Measurements from ENCODE around the gene FMN2. TPM values are rescaled to one million over a fixed set of nuclear protein-coding genes. Genes with fewer than 3 reads are reported as not detected.

FMN2 gene
- total RNA-seq, 3 donors from 2014 or later (not counting 1 experiment from before 2014, with no cell fraction given), result not detected

DNA sequence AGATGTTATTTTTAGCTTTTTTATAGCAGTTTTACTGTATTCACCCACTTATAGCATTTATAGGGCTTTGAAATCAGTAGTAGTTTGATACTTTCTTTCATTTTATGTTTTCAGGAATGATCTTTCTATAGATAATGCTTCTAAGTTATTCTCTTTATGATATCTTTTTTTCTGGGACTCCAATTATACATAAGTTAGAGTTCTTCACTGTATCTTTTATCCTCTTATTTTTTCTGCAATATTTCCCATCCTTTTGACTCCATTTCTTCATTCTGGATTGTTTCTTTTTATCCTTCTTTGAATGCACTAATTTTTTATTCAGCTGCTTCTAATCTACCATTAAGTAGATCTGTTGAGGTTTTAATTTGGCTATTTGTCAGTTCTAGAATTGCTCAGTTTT is 73.1 kb downstream of the FMN2 start:
- peaks cover 0 to 3% of the 10 kb centered on the region in 2 donors for H3K9me3 Mint-ChIP-seq
- no peaks in the 10 kb centered on the region for H3K36me3 Mint-ChIP-seq
- TF ChIP-seq, protein P1, sequence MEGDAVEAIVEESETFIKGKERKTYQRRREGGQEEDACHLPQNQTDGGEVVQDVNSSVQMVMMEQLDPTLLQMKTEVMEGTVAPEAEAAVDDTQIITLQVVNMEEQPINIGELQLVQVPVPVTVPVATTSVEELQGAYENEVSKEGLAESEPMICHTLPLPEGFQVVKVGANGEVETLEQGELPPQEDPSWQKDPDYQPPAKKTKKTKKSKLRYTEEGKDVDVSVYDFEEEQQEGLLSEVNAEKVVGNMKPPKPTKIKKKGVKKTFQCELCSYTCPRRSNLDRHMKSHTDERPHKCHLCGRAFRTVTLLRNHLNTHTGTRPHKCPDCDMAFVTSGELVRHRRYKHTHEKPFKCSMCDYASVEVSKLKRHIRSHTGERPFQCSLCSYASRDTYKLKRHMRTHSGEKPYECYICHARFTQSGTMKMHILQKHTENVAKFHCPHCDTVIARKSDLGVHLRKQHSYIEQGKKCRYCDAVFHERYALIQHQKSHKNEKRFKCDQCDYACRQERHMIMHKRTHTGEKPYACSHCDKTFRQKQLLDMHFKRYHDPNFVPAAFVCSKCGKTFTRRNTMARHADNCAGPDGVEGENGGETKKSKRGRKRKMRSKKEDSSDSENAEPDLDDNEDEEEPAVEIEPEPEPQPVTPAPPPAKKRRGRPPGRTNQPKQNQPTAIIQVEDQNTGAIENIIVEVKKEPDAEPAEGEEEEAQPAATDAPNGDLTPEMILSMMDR (IDR thresholded peaks at IDR 0.05), result no peak
- H3K27ac Mint-ChIP-seq, result no peak overlapping the region
- H3K27me3 Mint-ChIP-seq (ENCODE audit: low read depth in 2 of 2), result no peaks in the 10 kb centered on the region
- peaks cover 2% of the 10 kb centered on the region for H3K9me3 ChIP-seq (ENCODE audit: control insufficient read depth, insufficient read depth, low read length)
- no peak overlapping the region for H3K4me3 Mint-ChIP-seq
- H3K4me1 Mint-ChIP-seq, result no peaks in the 10 kb centered on the region
- DNase-seq (no peak), ATAC-seq (no peak)
- H3K4me1 ChIP-seq (ENCODE audit: control insufficient read depth, insufficient read depth, low read length), result no peaks in the 10 kb centered on the region
- intact Hi-C loops (cut with micrococcal nuclease), result no loop called here
- H3K4me3 ChIP-seq (ENCODE audit: low read length), result no peak overlapping the region
- H3K36me3 ChIP-seq (ENCODE audit: control insufficient read depth, insufficient read depth, low read length), result no peaks in the 10 kb centered on the region
- no peak overlapping the region for H3K27ac ChIP-seq (ENCODE audit: low read length)
- no peaks in the 10 kb centered on the region for H3K27me3 ChIP-seq (ENCODE audit: control insufficient read depth, insufficient read depth, low read length)

GRCh38 chr1:240169188-240169587 is 77.5 kb downstream of the FMN2 start:
- Mint-ChIP-seq H3K4me1 (no peaks in the 10 kb centered on the region), H3K27ac (no peak overlapping the region), H3K27me3 (ENCODE audit: low read depth in 2 of 2) (no peaks in the 10 kb centered on the region), H3K9me3 (peaks cover 0 to 3% of the 10 kb centered on the region in 2 donors), H3K36me3 (no peaks in the 10 kb centered on the region), H3K4me3 (no peak overlapping the region)
- TF ChIP-seq, protein P1 (IDR thresholded peaks at IDR 0.05), result no peak
- DNase-seq, result no peak
- H3K4me1 ChIP-seq (ENCODE audit: control insufficient read depth, insufficient read depth, low read length), result no peaks in the 10 kb centered on the region
- 77% methylated on average over 7 of the region's 7 CpGs for WGBS (ENCODE audit: insufficient coverage)
- no peaks in the 10 kb centered on the region for H3K9me3 ChIP-seq (ENCODE audit: control insufficient read depth, insufficient read depth, low read length)
- H3K36me3 ChIP-seq (ENCODE audit: control insufficient read depth, insufficient read depth, low read length), result no peaks in the 10 kb centered on the region
- H3K4me3 ChIP-seq (ENCODE audit: low read length), result no peak overlapping the region
- no peaks in the 10 kb centered on the region for H3K27me3 ChIP-seq (ENCODE audit: control insufficient read depth, insufficient read depth, low read length)
- ATAC-seq, result no peak
- no peak overlapping the region for H3K27ac ChIP-seq (ENCODE audit: low read length)
- intact Hi-C loops (cut with micrococcal nuclease), result no loop called here

GRCh38 chr1:240170266-240170665 is 78.6 kb downstream of the FMN2 start:
- no peak overlapping the region for H3K27ac ChIP-seq (ENCODE audit: low read length)
- no peaks in the 10 kb centered on the region for H3K27me3 ChIP-seq (ENCODE audit: control insufficient read depth, insufficient read depth, low read length)
- H3K4me3 ChIP-seq (ENCODE audit: low read length), result no peak overlapping the region
- no peaks in the 10 kb centered on the region for H3K36me3 ChIP-seq (ENCODE audit: control insufficient read depth, insufficient read depth, low read length)
- WGBS (ENCODE audit: insufficient coverage), result 70% methylated on average over 1 of the region's 2 CpGs
- TF ChIP-seq, protein P1 (IDR thresholded peaks at IDR 0.05), result no peak
- H3K4me1 Mint-ChIP-seq, result no peaks in the 10 kb centered on the region
- no peaks in the 10 kb centered on the region for H3K27me3 Mint-ChIP-seq (ENCODE audit: low read depth in 2 of 2)
- no peak overlapping the region for H3K4me3 Mint-ChIP-seq
- H3K27ac Mint-ChIP-seq, result no peak overlapping the region
- ATAC-seq (no peak), DNase-seq (no peak)
- H3K9me3 ChIP-seq (ENCODE audit: control insufficient read depth, insufficient read depth, low read length), result no peaks in the 10 kb centered on the region
- no peaks in the 10 kb centered on the region for H3K4me1 ChIP-seq (ENCODE audit: control insufficient read depth, insufficient read depth, low read length)
- peaks cover 0 to 3% of the 10 kb centered on the region in 2 donors for H3K9me3 Mint-ChIP-seq
- intact Hi-C loops (cut with micrococcal nuclease), result no loop called here
- no peaks in the 10 kb centered on the region for H3K36me3 Mint-ChIP-seq

DNA sequence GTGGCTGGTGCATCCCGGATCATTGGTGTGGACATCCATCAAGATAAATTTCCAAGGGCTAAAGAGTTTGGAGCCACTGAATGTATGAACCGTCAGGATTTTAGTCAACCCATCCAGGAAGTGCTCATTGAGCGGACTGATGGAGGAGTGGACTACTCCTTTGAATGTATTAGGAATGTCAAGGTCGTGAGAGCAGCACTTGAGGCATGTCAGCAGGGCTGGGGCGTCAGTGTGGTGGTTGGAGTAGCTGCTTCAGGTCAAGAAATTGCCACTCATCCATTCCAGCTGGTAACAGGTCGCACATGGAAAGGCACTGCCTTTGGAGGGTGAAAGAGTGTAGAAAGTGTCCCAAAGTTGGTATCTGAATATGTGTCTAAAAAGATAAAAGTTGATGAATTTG is 79.1 kb downstream of the FMN2 start:
- Histone ChIP-seq H3K9me3 (ENCODE audit: control insufficient read depth, insufficient read depth, low read length) (no peaks in the 10 kb centered on the region), H3K4me1 (ENCODE audit: control insufficient read depth, insufficient read depth, low read length) (no peaks in the 10 kb centered on the region), H3K27me3 (ENCODE audit: control insufficient read depth, insufficient read depth, low read length) (no peaks in the 10 kb centered on the region), H3K4me3 (ENCODE audit: low read length) (no peak overlapping the region), H3K27ac (ENCODE audit: low read length) (no peak overlapping the region), H3K36me3 (ENCODE audit: control insufficient read depth, insufficient read depth, low read length) (no peaks in the 10 kb centered on the region)
- Mint-ChIP-seq H3K4me1 (no peaks in the 10 kb centered on the region), H3K36me3 (no peaks in the 10 kb centered on the region), H3K4me3 (no peak overlapping the region), H3K27me3 (ENCODE audit: low read depth in 2 of 2) (no peaks in the 10 kb centered on the region), H3K9me3 (no peaks in the 10 kb centered on the region), H3K27ac (no peak overlapping the region)
- 83% methylated on average over 6 of the region's 6 CpGs for WGBS (ENCODE audit: insufficient coverage)
- TF ChIP-seq, protein P1 (IDR thresholded peaks at IDR 0.05), result no peak
- ATAC-seq, result no peak
- intact Hi-C loops (cut with micrococcal nuclease), result no loop called here
- DNase-seq, result no peak
